ENCODE results near the gene MYO15A.

DNA sequence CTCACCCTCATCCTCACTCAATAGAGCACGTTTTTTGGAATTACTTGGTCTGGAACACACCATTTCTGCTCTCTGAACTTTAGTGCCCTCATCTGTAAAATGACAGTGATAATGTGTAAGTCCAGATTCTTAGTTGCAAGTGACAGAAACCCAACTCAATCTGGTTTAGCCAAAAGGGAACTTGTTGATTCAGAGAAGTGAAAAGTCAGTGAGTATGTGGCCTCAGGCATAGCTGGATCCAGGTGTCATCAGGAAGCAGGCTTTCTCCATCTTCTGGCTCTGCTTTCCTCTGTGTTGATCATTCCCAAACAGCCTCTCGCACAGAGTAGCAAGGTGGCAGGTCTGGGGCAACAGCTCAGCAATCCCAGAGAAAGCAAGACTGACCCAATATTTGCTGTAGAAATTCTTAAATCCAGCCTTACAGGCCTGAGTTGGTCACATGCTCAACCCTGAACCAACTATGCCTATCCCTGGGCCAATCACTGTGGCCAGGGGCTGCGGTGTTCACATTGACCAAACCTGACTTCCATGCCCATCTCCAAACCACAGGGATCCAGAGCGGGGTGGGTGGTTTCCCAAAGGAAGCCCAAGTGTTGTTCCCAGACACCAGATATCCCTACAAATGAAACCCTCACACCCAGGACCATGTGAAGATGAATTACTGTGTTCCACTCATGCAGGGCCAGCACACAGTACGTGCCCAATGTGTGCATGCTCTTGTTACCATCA is 51.7 kb downstream of the MYO15A start:
- TF ChIP-seq, protein P1, sequence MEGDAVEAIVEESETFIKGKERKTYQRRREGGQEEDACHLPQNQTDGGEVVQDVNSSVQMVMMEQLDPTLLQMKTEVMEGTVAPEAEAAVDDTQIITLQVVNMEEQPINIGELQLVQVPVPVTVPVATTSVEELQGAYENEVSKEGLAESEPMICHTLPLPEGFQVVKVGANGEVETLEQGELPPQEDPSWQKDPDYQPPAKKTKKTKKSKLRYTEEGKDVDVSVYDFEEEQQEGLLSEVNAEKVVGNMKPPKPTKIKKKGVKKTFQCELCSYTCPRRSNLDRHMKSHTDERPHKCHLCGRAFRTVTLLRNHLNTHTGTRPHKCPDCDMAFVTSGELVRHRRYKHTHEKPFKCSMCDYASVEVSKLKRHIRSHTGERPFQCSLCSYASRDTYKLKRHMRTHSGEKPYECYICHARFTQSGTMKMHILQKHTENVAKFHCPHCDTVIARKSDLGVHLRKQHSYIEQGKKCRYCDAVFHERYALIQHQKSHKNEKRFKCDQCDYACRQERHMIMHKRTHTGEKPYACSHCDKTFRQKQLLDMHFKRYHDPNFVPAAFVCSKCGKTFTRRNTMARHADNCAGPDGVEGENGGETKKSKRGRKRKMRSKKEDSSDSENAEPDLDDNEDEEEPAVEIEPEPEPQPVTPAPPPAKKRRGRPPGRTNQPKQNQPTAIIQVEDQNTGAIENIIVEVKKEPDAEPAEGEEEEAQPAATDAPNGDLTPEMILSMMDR (conservative IDR thresholded peaks at IDR 0.05 in 1 of 2, IDR thresholded peaks at IDR 0.05 in 1 of 2; ENCODE audit: low read depth in 1 of 2, low read length in 2 of 2), result no peak
- TF ChIP-seq EZH2 (IDR thresholded peaks at IDR 0.05; ENCODE audit: low read length, missing control alignments), result no peak
